ENCODE measurements around the gene CLC.

Gene CLC

GRCh38 chr19:39708594-39708993, 29.2 kb downstream of the CLC start:
- no peak for DNase-seq
- Histone ChIP-seq H3K36me3 (no peaks in the 10 kb centered on the region), H3K4me1 (no peaks in the 10 kb centered on the region), H3K27me3 (no peaks in the 10 kb centered on the region), H3K9me3 (no peaks in the 10 kb centered on the region), H3K4me3 (ENCODE audit: low read depth, low read length) (no peak overlapping the region)
- TF ChIP-seq CTCF (IDR thresholded peaks at IDR 0.05; ENCODE audit: low read depth, low read length): no peak

GRCh38 chr19:39705578-39706188, 32.1 kb downstream of the CLC start:
- no peak for DNase-seq

GRCh38 chr19:39704181-39705044, 33.4 kb downstream of the CLC start, which contains the start of gene LGALS14:
Gene LGALS14 (plus strand): TSS chr19:39704481. CDS start chr19:39704529, 48 bp downstream.
- H3K4me1 ChIP-seq: no peaks in the 10 kb centered on the region
- no peaks in the 10 kb centered on the region for H3K9me3 ChIP-seq
- TF ChIP-seq CTCF (IDR thresholded peaks at IDR 0.05; ENCODE audit: low read depth, low read length): no peak
- no peak for DNase-seq
- H3K27me3 ChIP-seq: no peaks in the 10 kb centered on the region
- H3K4me3 ChIP-seq (ENCODE audit: low read depth, low read length): no peak within 1 kb of the TSS
- H3K36me3 ChIP-seq: no peaks in the 10 kb centered on the region

More at GRCh38 chr19:39705578-39706188, 32.1 kb downstream of the CLC start:
- Histone ChIP-seq H3K9me3 (no peaks in the 10 kb centered on the region), H3K36me3 (no peaks in the 10 kb centered on the region), H3K27me3 (no peaks in the 10 kb centered on the region), H3K4me1 (no peaks in the 10 kb centered on the region), H3K4me3 (ENCODE audit: low read depth, low read length) (no peak overlapping the region)
- no peak for TF ChIP-seq CTCF (IDR thresholded peaks at IDR 0.05; ENCODE audit: low read depth, low read length)

GRCh38 chr19:39701291-39701690, 36.5 kb downstream of the CLC start:
- no peaks in the 10 kb centered on the region for H3K4me1 ChIP-seq
- DNase-seq: no peak
- no peak for TF ChIP-seq CTCF (IDR thresholded peaks at IDR 0.05; ENCODE audit: low read depth, low read length)
- H3K9me3 ChIP-seq: no peaks in the 10 kb centered on the region
- no peaks in the 10 kb centered on the region for H3K36me3 ChIP-seq
- H3K4me3 ChIP-seq (ENCODE audit: low read depth, low read length): no peak overlapping the region
- H3K27me3 ChIP-seq: no peaks in the 10 kb centered on the region; the same call in 1 of the 2 replicates

GRCh38 chr19:39698535-39698934, 39.3 kb downstream of the CLC start:
- Histone ChIP-seq H3K9me3 (no peaks in the 10 kb centered on the region), H3K4me1 (no peaks in the 10 kb centered on the region), H3K4me3 (ENCODE audit: low read depth, low read length) (no peak overlapping the region), H3K27me3 (no peaks in the 10 kb centered on the region; the same call in 1 of the 2 replicates), H3K36me3 (no peaks in the 10 kb centered on the region)
- no peak for DNase-seq
- no peak for TF ChIP-seq CTCF (IDR thresholded peaks at IDR 0.05; ENCODE audit: low read depth, low read length)

GRCh38 chr19:39696387-39696786, 41.4 kb downstream of the CLC start:
- no peaks in the 10 kb centered on the region for H3K9me3 ChIP-seq
- H3K36me3 ChIP-seq: no peaks in the 10 kb centered on the region
- no peaks in the 10 kb centered on the region for H3K4me1 ChIP-seq
- no peak overlapping the region for H3K4me3 ChIP-seq (ENCODE audit: low read depth, low read length)
- no peaks in the 10 kb centered on the region; the same call in 1 of the 2 replicates for H3K27me3 ChIP-seq
- DNase-seq: no peak
- no peak for TF ChIP-seq CTCF (IDR thresholded peaks at IDR 0.05; ENCODE audit: low read depth, low read length)

All from BE2C (cell line).